Glutamatergic neuron (in vitro differentiated cells): ENCODE data around the gene USP36. TPM values are rescaled to one million over a fixed set of nuclear protein-coding genes. Genes with fewer than 3 reads are reported as not detected.

ENCODE experiments used
- DNase-seq: peaks from one replicate; pipeline ENCODE4 v3.0.0; 2022
- H3K27ac Mint-ChIP-seq: one replicate; pipeline ENCODE4 v1.8.0; 2020; ENCODE audit warnings: mild to moderate bottlenecking, mixed read lengths, inconsistent platforms; ENCODE audit not compliant: unreplicated experiment
- H3K27me3 Mint-ChIP-seq: one replicate; pipeline ENCODE4 v1.8.0; 2020; ENCODE audit warnings: mild to moderate bottlenecking, moderate library complexity, mixed read lengths, inconsistent platforms; ENCODE audit not compliant: unreplicated experiment
- H3K36me3 Mint-ChIP-seq: one replicate; pipeline ENCODE4 v1.8.0; 2020; ENCODE audit warnings: mild to moderate bottlenecking, mixed read lengths, inconsistent platforms; ENCODE audit not compliant: unreplicated experiment
- H3K4me1 Mint-ChIP-seq: one replicate; pipeline ENCODE4 v1.8.0; 2020; ENCODE audit warnings: mild to moderate bottlenecking, low read depth, mixed read lengths, inconsistent platforms; ENCODE audit not compliant: unreplicated experiment
- H3K4me3 Mint-ChIP-seq: one replicate; pipeline ENCODE4 v1.8.0; 2020; ENCODE audit warnings: mild to moderate bottlenecking, mixed read lengths, inconsistent platforms; ENCODE audit not compliant: unreplicated experiment
- H3K9me3 Mint-ChIP-seq: one replicate; pipeline ENCODE4 v1.8.0; 2020; ENCODE audit warnings: mild to moderate bottlenecking, moderate library complexity, mixed read lengths, inconsistent platforms; ENCODE audit not compliant: unreplicated experiment
- total RNA-seq: library from RNA; stranded (reverse); fragmentation: NEBNext Ultra II Directional; extraction: Animal tissue kit (Norgen Biotek cat#: 25700); gene quantifications from one replicate; pipeline ENCODE4 v1.2.1, GENCODE V29; 2021; ENCODE audit not compliant: unreplicated experiment
- TF ChIP-seq, protein P1 (sequence below): fragments of 200-600 bp; sonication (generic); IDR thresholded peaks from one replicate; pipeline ENCODE4 v1.5.0; 2021; ENCODE audit not compliant: partially characterized antibody, unreplicated experiment

USP36 gene
- total RNA-seq, 1 donor from 2014 or later = 45.3 TPM

DNA sequence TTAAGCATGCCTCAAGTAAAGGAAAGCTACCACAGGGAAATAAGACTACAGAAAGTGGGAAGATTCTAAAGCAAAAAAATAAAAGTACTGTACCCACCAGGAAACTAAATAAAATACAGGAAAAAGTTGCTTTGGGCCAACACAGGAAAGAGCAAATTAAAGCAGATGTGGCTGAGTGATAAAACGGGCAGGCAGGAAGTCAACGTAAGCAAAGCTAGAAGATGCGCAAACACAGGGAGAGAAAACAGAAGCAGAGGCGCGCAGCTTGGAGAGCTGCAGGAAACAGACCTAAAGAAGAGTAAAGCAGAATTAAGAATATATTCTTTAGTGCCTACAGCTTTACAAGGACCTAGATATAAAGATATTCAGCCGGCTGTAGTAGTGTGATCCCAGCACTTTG, 21.7 kb downstream of the USP36 start:
- Mint-ChIP-seq H3K9me3 (peaks cover 1% of the 10 kb centered on the region), H3K36me3 (no peaks in the 10 kb centered on the region), H3K4me1 (peaks cover 2% of the 10 kb centered on the region), H3K27ac (no peak overlapping the region), H3K27me3 (peaks cover 4% of the 10 kb centered on the region), H3K4me3 (no peak overlapping the region)
- DNase-seq = no peak
- TF ChIP-seq, protein P1, sequence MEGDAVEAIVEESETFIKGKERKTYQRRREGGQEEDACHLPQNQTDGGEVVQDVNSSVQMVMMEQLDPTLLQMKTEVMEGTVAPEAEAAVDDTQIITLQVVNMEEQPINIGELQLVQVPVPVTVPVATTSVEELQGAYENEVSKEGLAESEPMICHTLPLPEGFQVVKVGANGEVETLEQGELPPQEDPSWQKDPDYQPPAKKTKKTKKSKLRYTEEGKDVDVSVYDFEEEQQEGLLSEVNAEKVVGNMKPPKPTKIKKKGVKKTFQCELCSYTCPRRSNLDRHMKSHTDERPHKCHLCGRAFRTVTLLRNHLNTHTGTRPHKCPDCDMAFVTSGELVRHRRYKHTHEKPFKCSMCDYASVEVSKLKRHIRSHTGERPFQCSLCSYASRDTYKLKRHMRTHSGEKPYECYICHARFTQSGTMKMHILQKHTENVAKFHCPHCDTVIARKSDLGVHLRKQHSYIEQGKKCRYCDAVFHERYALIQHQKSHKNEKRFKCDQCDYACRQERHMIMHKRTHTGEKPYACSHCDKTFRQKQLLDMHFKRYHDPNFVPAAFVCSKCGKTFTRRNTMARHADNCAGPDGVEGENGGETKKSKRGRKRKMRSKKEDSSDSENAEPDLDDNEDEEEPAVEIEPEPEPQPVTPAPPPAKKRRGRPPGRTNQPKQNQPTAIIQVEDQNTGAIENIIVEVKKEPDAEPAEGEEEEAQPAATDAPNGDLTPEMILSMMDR = no peak

- H3K4me1 Mint-ChIP-seq = no peaks in the 10 kb centered on the region
- H3K27me3 Mint-ChIP-seq = peaks cover 2% of the 10 kb centered on the region
- no peaks in the 10 kb centered on the region for H3K36me3 Mint-ChIP-seq
- H3K9me3 Mint-ChIP-seq = peaks cover under 1% of the 10 kb centered on the region
- TF ChIP-seq, protein P1 = no peak
- no peak for DNase-seq
- H3K4me3 Mint-ChIP-seq = no peak overlapping the region
- H3K27ac Mint-ChIP-seq = no peak overlapping the region
Observed at GRCh38 chr17:78818152-78818846, 22.3 kb downstream of the USP36 start.

GRCh38 chr17:78817123-78817522, 23.5 kb downstream of the USP36 start:
- Mint-ChIP-seq H3K27ac (no peak overlapping the region), H3K27me3 (no peaks in the 10 kb centered on the region), H3K4me1 (no peaks in the 10 kb centered on the region), H3K36me3 (no peaks in the 10 kb centered on the region), H3K4me3 (no peak overlapping the region), H3K9me3 (no peaks in the 10 kb centered on the region)
- TF ChIP-seq, protein P1 = no peak
- DNase-seq = no peak

DNA sequence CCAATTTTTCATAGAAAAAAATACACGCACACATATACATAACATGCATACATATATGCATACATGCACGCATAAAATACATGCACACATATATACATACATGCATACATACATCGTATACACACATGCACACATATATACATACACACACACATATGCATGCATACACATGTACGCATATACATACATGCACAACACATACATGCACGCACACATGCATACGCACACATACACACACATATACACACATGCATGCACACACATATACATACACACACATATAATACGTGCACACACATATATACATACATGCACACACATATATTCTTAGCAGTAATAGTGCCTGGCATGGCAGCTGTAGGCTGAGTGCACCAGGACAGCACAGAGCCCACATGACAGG, 24.9 kb downstream of the USP36 start:
- DNase-seq = no peak

DNA sequence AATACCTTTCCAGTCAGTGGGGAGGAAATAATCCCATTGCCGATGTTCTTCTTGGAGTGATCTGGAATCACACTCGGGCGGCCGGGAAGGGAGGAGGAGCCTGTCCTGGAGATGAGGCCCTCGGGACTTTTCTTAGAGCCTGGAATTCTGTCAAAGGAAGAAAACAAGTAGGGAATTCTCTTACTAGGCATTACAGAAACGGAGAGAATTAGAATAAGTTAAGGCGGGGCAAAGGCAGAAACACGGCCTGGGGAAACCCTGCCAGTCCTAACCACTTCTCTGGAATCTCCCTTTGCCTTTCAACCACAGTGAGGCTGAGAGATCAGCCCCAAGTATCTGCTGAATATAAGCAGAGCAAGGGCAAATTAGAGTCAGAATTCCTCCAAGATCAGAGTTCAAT, 27.8 kb downstream of the USP36 start:
- H3K27ac Mint-ChIP-seq = no peak overlapping the region
- TF ChIP-seq, protein P1 = no peak

More for the DNA sequence above, 24.9 kb downstream of the USP36 start:
- Mint-ChIP-seq H3K9me3 (no peaks in the 10 kb centered on the region), H3K27ac (no peak overlapping the region), H3K36me3 (no peaks in the 10 kb centered on the region), H3K4me1 (no peaks in the 10 kb centered on the region), H3K4me3 (no peak overlapping the region), H3K27me3 (no peaks in the 10 kb centered on the region)
- TF ChIP-seq, protein P1 = no peak

More for the DNA sequence above, 27.8 kb downstream of the USP36 start:
- Mint-ChIP-seq H3K9me3 (no peaks in the 10 kb centered on the region), H3K4me1 (no peaks in the 10 kb centered on the region), H3K36me3 (no peaks in the 10 kb centered on the region), H3K4me3 (no peak overlapping the region), H3K27me3 (no peaks in the 10 kb centered on the region)
- DNase-seq = no peak
